ENCODE data around the gene GPR173.
A peak's percentile ranks its signal among the peaks of the same experiment; 100 is the strongest.

The GPR173 gene, protein sequence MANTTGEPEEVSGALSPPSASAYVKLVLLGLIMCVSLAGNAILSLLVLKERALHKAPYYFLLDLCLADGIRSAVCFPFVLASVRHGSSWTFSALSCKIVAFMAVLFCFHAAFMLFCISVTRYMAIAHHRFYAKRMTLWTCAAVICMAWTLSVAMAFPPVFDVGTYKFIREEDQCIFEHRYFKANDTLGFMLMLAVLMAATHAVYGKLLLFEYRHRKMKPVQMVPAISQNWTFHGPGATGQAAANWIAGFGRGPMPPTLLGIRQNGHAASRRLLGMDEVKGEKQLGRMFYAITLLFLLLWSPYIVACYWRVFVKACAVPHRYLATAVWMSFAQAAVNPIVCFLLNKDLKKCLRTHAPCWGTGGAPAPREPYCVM

GRCh38 chrX:53048169-53049126 is at the start of gene GPR173:
GPR173 (plus strand) TSS chrX:53048789; CDS start chrX:53076622, 27,833 bp downstream.
- ChIA-PET CTCF (no interaction called here), POLR2A (no interaction called here)
- H3K9me3 ChIP-seq (ENCODE audit: control insufficient read depth, insufficient read depth, low read depth, low read length), result no peaks in the 10 kb centered on the region
- no peaks in the 10 kb centered on the region for H3K4me1 ChIP-seq (ENCODE audit: control insufficient read depth, insufficient read depth, low read length)
- no peaks in the 10 kb centered on the region; a peak in 1 of 3 replicates for H3K36me3 ChIP-seq (ENCODE audit: control insufficient read depth in 2 of 2, insufficient read depth in 1 of 2, low read length in 2 of 2)
- H3K27ac ChIP-seq (ENCODE audit: extremely low read depth, low read depth, low read length), result no peak within 1 kb of the TSS
- H3K4me3 ChIP-seq (ENCODE audit: low read depth, low read length), result peak within 1 kb of the TSS; percentile 49
- TF ChIP-seq ZNF544 (tag by site-specific recombination; IDR thresholded peaks at IDR 0.05) (no peak), KLF1 (tag by site-specific recombination; IDR thresholded peaks at IDR 0.05) (peak; percentile 75), ZXDB (tag by site-specific recombination; IDR thresholded peaks at IDR 0.05) (peak; percentile 75), ZNF335 (tag by site-specific recombination; conservative IDR thresholded peaks at IDR 0.05) (peak; percentile 73), SP3 (tag by site-specific recombination; IDR thresholded peaks at IDR 0.05) (peak; percentile 94), ZNF391 (tag by site-specific recombination; IDR thresholded peaks at IDR 0.05; ENCODE audit: borderline replicate concordance, low read depth) (no peak), KLF16 (tag by site-specific recombination; IDR thresholded peaks at IDR 0.05) (peak; percentile 75), KLF9 (tag by site-specific recombination; IDR thresholded peaks at IDR 0.05; ENCODE audit: low read depth) (0 out of 2 replicates have a peak, but pooled peaks have one; percentile 17), ZNF561 (tag by site-specific recombination; IDR thresholded peaks at IDR 0.05; ENCODE audit: borderline replicate concordance) (no peak), EGR2 (tag by site-specific recombination; IDR thresholded peaks at IDR 0.05; ENCODE audit: low read depth) (no peak), KLF10 (tag by site-specific recombination; IDR thresholded peaks at IDR 0.05) (no peak), ZBTB20 (tag by site-specific recombination; IDR thresholded peaks at IDR 0.05) (peak; percentile 51; the same call in 1 of the 2 replicates), ZNF580 (tag by site-specific recombination; IDR thresholded peaks at IDR 0.05) (peak; percentile 78; the same call in 1 of the 2 replicates), KLF17 (tag by site-specific recombination; IDR thresholded peaks at IDR 0.05) (peak; percentile 83), ZFHX2 (tag by site-specific recombination; conservative IDR thresholded peaks at IDR 0.05) (0 out of 2 replicates have a peak, but pooled peaks have one; percentile 26), ZNF214 (tag by site-specific recombination; IDR thresholded peaks at IDR 0.05; ENCODE audit: borderline replicate concordance) (no peak), MYNN (tag by site-specific recombination; IDR thresholded peaks at IDR 0.05; ENCODE audit: borderline replicate concordance) (no peak), KLF8 (tag by site-specific recombination; IDR thresholded peaks at IDR 0.05) (0 out of 2 replicates have a peak, but pooled peaks have one; percentile 14), ZNF140 (tag by site-specific recombination; IDR thresholded peaks at IDR 0.05) (no peak), GLIS1 (tag by site-specific recombination; IDR thresholded peaks at IDR 0.05) (peak; percentile 10; the same call in 1 of the 2 replicates)
- TF ChIP-seq, protein P1, sequence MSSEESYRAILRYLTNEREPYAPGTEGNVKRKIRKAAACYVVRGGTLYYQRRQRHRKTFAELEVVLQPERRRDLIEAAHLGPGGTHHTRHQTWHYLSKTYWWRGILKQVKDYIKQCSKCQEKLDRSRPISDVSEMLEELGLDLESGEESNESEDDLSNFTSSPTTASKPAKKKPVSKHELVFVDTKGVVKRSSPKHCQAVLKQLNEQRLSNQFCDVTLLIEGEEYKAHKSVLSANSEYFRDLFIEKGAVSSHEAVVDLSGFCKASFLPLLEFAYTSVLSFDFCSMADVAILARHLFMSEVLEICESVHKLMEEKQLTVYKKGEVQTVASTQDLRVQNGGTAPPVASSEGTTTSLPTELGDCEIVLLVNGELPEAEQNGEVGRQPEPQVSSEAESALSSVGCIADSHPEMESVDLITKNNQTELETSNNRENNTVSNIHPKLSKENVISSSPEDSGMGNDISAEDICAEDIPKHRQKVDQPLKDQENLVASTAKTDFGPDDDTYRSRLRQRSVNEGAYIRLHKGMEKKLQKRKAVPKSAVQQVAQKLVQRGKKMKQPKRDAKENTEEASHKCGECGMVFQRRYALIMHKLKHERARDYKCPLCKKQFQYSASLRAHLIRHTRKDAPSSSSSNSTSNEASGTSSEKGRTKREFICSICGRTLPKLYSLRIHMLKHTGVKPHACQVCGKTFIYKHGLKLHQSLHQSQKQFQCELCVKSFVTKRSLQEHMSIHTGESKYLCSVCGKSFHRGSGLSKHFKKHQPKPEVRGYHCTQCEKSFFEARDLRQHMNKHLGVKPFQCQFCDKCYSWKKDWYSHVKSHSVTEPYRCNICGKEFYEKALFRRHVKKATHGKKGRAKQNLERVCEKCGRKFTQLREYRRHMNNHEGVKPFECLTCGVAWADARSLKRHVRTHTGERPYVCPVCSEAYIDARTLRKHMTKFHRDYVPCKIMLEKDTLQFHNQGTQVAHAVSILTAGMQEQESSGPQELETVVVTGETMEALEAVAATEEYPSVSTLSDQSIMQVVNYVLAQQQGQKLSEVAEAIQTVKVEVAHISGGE (tag by site-specific recombination; conservative IDR thresholded peaks at IDR 0.05; ENCODE audit: low read depth), result peak; percentile 46; the same call in 1 of the 2 replicates
- TF ChIP-seq, protein P2, sequence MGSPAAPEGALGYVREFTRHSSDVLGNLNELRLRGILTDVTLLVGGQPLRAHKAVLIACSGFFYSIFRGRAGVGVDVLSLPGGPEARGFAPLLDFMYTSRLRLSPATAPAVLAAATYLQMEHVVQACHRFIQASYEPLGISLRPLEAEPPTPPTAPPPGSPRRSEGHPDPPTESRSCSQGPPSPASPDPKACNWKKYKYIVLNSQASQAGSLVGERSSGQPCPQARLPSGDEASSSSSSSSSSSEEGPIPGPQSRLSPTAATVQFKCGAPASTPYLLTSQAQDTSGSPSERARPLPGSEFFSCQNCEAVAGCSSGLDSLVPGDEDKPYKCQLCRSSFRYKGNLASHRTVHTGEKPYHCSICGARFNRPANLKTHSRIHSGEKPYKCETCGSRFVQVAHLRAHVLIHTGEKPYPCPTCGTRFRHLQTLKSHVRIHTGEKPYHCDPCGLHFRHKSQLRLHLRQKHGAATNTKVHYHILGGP (tag by site-specific recombination; IDR thresholded peaks at IDR 0.05), result no peak
- TF ChIP-seq, protein P3, sequence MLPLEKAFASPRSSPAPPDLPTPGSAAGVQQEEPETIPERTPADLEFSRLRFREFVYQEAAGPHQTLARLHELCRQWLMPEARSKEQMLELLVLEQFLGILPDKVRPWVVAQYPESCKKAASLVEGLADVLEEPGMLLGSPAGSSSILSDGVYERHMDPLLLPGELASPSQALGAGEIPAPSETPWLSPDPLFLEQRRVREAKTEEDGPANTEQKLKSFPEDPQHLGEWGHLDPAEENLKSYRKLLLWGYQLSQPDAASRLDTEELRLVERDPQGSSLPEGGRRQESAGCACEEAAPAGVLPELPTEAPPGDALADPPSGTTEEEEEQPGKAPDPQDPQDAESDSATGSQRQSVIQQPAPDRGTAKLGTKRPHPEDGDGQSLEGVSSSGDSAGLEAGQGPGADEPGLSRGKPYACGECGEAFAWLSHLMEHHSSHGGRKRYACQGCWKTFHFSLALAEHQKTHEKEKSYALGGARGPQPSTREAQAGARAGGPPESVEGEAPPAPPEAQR (tag by site-specific recombination; IDR thresholded peaks at IDR 0.05), result no peak
- TF ChIP-seq, protein P4, sequence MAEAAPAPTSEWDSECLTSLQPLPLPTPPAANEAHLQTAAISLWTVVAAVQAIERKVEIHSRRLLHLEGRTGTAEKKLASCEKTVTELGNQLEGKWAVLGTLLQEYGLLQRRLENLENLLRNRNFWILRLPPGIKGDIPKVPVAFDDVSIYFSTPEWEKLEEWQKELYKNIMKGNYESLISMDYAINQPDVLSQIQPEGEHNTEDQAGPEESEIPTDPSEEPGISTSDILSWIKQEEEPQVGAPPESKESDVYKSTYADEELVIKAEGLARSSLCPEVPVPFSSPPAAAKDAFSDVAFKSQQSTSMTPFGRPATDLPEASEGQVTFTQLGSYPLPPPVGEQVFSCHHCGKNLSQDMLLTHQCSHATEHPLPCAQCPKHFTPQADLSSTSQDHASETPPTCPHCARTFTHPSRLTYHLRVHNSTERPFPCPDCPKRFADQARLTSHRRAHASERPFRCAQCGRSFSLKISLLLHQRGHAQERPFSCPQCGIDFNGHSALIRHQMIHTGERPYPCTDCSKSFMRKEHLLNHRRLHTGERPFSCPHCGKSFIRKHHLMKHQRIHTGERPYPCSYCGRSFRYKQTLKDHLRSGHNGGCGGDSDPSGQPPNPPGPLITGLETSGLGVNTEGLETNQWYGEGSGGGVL (tag by site-specific recombination; IDR thresholded peaks at IDR 0.05), result peak; percentile 79
